CD4-positive, alpha-beta T cell treated with Interferon alpha-2 for 1 hour (primary cell): ENCODE data around the gene RTP3.
A peak's percentile ranks its signal among the peaks of the same experiment; 100 is the strongest.
"Not testable (repeated sequence)": the region's sequence is repeated elsewhere in the genome, so short reads cannot be mapped to it uniquely, and the experiment has no call there.

Source experiments
- DNase-seq, 2 donors: peaks; one replicate each; pipeline ENCODE4 v3.0.0-alpha.2; 2020 to 2022

The RTP3 gene

DNA sequence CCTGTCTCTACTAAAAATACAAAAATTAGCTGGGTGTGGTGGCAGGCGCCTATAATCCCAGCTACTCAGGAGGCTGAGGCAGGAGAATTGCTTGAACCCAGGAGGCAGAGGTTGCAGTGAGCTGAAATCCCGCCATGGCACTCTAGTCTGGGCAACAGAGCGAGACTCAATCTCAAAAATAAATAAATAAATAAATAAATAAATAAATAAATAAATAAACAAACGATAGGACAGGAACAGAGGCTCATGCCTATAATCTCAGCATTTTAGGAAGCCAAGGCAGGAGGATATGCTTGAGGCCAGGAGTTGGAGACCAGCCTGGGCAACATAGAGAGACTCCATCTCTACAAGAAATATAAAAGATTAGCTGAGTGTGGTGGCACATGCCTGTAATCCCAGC lies 24.4 kb downstream of the RTP3 start:
- not testable (repeated sequence) for DNase-seq

DNA sequence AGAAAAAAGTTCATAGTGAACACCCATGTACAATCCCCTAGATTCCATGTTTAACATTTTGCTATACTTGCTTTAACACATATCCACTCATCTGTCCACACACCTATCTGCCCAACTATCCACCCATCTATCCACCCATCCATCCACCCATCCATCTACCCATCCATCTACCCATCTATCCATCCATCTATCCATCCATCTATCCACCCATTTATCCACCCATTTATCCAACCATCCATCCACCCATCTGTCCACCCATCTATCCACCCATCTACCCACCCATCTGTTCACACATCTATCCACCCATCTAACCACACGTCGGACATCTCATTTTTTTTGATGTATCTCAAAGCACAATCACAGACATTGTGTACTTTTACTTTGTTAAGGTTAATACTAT lies 25.8 kb downstream of the RTP3 start:
- DNase-seq = no peak

DNA sequence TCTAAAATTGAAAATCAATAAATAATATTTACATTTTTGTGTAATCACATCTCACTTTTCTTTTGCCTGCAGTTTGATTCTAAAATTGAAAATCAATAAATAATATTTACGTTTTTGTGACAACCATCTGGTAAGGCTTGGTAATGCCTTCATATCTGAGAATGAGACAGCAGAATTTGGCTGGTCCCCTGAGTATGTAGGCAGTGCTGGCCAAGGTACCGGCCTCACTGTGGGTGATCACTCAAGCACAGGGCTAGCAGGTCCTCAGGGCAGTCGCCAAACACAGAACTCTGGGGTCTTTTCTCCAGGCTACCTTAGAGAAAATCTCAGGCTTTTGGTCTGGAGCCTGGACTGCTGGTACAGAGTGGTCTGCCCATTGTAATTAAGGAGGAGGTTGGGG lies 26.2 kb downstream of the RTP3 start:
- no peak for DNase-seq

DNA sequence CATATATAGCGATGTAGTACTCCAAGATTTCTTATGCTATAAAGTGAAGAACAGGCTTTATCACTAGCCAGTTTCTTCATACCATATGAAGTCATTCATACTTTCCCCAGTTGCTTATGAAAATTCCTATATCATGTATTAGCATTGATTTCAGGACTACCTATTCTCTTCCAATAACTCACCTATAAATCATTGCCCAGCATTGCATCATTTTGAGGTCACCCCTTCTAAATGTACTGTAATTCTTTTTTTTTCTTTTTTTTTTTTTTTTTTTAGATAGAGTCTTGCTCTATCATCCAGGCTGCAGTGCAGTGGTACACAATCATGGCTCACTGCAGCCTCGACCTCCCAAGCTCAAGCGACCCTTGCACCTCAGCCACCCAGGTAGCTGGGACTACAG lies 27.1 kb downstream of the RTP3 start:
- DNase-seq = no peak

DNA sequence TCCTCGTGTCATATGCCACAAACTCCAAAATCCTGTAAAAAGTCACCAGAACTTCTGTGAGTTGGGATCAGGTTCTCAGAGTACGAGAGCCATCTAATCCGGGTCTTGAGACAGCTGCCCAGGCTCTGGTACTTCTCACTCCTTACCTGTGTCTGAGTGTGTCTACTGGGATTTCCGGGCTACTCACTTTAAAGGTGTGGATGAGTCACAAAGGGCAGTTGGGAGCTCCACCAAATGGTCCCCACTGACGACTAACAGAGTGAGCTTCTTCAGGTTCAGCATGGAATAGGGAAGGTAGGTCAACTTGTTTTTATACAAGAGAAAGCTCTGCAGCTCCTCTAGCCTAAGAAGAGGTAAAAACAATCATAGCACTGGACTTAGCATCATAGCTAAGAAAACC lies 29.5 kb downstream of the RTP3 start:
- no peak for DNase-seq

DNA sequence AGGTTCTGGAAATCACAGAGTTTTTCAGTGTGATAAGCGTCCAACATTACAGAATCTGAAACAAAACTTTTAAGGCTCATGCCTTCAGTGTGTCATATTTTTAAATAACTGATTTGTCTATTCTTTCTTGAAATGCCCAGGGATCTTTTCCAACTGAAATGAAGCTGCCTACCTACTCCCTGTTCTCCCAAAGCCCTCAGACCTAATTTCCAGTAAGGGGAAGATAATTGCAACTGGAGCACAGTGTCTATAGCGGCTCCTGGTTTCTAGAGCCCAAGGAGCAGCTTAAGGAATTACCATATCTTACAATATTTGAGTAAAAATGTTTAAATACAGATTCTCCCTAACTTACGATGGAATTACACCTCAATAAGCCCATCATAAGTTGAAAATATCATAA lies 35.3 kb downstream of the RTP3 start:
- no peak for DNase-seq

DNA sequence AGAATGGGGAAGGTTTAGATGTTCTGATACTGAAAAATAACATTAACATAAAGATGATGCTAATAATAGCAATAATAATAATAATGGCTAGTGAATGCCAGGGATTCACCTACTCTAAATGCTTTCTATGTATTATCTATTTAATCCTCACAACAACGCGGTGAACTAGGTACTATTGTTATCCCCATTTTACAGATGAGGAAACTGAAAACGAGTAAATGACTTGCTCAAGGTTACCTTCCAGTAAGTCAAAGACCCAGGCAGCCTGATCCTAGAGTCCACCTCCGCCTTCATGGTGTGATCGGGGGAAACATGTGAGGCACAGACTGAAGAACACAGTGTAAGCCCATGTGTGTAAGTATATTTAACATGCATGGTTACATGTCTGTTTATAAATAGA lies 38.0 kb downstream of the RTP3 start:
- no peak for DNase-seq

DNA sequence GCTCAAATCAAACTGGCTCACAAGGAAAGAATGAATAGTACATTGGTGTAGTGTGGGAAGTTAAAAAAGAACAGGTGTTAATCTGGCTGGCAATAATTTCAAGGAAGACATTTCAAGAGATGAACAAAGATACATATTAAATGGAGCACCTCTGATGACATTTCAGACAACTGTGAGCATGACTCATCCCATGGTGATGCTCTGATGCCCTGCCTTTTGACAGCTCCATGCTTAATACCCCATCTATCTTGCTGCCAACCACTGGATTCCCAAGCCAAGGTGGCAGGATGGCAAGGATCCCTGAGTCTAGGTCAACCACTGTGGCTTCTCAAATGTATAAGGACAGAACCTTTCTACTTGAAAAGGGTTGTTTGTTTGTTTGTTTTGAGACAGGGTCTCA lies 39.0 kb downstream of the RTP3 start:
- no peak for DNase-seq

DNA sequence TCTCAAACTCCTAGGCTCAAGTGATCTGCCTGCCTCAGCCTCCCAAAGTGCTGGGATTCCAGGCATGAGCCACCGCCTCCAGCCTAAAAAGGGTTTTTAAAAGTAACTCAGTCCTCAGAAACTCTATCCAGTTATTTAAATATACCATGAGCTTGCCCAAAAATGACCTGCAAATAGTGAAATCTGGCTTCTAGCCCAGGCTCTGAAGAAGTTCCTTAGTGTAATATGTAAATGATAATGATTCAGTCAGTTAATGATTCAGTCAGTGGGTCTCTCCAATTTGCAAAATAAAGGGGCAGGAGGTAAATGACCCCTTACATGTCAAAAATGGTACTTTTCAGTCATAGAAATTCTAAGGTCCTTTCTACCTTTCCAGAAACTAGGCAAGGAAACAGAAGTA lies 39.5 kb downstream of the RTP3 start:
- DNase-seq = no peak

DNA sequence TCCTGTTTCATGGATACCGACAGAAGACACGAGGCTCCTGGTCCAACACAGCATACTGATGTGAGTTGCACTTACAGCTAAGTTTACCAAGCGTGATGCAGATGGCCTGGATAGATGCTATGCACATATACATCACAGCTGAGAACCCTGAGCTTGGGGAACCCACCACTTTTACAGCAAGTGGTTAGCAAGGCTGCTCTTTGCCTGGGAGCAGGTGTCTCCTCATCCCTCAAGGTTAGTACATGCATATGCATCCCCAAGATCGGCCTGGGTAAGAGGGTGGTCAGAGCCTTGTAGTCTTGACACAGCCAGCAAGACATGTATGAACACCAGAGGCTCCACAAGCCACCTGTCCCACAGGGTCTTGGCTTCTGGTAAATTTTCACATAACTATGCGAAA lies 40.0 kb downstream of the RTP3 start:
- no peak for DNase-seq

DNA sequence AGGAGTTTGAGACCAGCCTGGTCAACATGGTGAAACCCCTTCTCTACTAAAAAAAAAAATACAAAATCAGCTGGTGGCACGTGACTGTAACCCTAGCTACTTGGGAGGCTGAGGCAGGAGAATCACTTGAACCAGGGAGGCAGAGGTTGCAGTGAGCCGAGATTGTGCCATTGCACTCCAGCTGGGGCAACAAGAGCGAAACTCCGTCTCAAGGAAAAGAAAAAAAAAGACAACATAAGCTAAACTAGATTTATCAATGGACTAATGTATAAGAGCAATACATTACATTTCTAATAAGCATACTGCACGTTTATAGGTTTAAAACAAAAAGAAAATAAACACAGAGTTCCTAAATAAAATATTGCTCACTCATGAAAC lies 40.6 kb downstream of the RTP3 start:
- DNase-seq = not testable (repeated sequence)

DNA sequence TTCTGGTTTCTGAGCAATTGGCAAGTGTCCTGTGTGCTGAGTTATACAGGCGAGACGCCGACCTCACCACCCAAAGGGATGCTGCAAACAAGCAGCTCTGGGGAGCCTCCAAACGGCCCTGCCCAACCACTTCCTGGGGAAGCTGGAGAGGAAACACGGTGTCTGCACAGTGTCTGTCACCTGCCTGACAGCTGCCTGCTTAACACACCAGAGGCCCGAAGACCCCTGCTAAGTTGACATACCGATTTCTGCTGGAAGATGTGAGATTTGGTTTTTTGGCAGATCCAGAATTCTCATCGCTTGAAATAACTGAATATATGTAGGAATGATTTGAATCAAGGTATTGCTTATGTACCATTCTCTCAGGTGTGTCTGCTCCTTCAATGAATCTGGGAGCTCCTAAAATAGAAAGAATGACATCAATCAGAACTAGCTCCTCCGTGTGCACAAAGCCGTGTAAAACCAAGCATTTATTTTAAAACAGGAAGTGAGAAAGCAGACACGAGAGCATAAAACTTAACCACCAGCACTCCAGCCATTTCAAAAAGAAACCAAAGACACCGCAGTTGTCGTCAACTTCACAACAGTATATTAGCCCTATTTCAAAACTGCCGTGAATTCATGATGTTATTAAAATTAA lies 41.1 kb downstream of the RTP3 start:
- DNase-seq = peak; percentile 83 to 88

DNA sequence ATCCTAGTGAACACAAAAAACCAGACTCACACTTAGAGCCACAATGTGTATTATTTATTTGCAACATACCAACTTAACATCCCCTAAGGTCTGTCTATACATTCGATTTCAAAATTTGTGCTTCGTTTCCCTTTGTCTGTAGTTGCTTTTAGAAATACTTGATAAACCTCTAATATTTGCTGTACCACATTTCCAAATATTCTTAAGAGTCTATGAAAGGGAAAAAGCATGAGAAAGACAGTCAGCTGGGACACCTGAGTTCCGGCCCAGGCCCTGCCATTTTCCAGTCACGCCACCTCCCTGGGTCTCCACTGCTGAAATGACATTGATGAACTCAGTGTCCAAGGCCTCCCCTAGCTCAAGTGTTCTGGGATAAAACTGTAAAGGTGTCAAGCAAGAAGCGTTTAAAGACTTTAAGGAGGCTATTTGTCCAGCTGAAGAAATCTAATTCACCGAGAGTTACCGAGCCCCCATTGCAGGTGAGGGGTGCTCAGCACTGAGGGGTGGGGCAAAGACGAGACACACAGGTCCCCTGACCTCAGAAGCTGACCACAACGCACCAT lies 41.7 kb downstream of the RTP3 start:
- DNase-seq = peak in 1 of 2 donors; percentile 14

DNA sequence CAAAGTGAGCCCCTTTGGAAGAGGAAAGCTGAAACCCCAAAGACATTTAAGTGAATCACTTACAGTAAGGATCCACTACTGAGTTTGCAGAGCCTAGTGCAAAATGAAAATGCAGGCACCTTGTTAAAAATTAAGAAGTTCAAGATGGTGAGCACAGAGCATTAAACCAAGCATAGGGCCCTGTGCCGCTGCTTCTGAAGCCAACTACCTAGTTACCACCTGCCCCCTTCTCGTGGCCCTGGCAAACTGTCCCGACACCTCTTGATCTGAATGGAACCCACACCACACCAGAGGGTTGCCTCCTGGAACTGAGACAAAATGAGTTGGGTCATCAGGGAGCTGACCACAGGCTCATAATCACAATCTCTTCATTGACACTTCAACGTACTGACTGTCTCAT lies 42.8 kb downstream of the RTP3 start:
- DNase-seq = no peak

DNA sequence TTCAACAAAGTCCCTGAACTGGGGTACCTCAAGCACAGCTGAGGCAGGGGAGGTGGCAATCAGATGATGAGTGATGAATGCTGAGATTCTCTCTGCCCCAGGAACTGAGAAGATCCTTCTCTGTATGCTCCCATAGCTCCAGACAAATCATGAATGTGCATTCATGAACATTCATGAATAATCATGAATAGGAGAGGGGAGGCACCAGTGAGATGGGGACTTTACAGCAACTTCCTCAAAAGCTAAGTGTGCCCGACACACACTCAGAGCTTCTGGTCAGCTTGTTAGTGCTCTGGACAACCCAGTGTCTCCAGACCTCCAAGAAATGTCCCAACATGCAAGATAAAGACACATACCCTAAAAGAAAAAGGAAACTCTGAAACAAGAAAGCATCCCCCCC lies 44.1 kb downstream of the RTP3 start:
- DNase-seq = no peak

DNA sequence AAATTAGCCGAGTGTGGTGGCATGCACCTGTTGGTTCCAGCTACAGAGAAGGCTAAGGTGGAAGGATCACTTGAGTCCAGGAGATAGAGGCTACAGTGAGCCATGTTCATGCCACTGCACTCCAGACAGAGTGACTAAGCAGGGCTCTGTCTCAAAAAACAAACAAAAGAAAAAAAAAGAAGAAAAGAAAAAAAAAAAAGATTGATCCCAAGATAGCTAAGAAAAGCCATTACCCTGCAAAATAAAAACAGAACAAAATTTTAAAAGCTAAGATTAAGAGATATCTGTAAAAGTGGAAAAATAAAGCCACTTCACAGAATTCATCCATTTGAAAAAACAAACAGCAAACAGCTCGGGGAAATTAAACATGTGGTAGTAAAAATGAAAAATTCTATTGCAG lies 44.6 kb downstream of the RTP3 start:
- no peak for DNase-seq

DNA sequence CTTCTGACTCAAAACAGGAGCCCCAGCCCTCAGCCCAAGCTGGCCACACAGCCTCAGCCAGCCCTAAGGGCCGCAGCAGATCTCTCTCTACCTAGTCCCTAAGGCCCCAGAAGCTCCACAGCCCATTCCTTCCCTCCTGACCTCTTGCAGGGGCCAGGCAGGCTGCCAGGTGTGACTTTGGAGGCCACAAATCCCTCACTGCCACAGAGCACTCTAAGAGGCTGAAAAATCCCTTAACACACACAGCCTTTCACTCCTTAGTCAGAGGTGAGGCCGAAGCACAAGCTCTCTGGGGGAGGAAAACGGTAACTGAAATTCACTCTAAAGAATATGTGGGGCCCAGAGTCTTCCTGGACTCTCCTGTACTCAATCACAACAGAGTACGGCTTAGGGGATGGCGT lies 45.0 kb downstream of the RTP3 start:
- no peak for DNase-seq

DNA sequence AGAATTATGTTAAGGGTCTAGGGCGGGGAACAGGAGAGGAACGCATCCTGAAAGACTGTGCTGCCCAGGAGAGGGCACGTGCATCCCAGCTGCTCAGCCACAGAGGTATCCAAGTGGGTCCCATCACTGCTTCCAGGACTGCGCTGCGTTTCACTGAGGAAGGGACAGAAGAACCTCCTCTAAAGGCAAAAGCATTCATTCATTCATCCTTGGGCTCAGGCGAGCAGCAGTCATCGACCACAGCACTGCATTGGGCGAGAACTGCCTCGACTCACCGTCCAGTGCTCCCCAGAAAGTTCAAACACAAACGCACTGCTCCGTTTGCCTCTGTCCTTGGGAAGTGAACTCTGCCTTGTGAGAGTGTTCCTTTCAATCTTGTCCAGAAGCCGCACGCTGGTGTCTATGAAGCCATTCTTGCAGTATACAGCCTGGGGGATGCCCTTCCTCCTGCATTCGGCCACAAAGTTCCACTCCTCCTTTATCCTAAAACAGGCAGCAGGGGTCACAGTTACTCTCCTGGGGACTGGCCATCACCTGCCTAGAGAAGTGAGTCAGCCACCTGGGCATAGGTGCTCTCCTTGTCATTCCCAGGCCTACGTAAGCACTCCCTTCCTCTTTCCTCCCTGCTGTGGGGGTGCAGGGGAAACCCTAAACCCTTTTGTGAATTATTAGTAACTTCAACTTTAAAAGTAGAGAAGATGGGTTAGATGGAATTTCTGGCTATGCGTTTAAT lies 47.2 kb downstream of the RTP3 start:
- DNase-seq = no peak

DNA sequence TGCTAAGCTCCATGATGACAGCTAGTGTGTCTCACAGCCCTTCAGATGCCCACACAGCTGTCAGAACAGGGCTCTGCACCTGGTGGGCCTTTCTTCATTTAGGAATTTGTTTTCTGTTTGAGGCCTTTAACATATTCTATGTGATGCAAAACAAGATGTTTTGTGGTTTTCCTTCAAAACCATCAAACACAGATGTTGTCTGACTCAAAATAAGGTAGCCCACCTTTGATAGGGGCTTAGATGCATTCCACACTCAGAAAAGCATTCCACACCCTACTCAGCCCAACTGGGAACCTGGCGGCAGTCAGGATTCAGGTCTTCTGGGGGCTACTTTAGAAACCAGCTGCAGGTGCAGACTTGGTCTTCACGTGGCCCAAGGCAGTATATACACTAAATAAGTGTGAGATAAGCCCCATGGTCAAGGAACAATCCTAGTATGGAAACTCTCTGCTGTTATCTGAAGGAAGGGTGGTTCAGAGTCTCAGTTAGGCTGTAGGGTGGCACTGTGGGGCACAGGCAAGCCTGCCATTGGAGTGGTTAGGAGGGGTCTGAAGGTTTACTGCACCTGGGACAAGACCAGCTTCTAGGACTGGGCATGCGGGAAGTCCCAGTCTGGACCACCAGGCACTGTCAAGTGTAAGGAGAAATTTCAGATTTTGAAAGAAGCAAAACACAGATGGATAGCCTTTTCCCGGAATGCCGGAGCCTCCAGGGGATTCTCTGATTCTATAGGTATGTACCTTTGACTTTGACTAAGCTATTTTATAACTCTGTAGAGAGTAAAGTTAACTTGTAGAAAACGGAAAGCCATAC lies 48.2 kb downstream of the RTP3 start:
- no peak for DNase-seq

DNA sequence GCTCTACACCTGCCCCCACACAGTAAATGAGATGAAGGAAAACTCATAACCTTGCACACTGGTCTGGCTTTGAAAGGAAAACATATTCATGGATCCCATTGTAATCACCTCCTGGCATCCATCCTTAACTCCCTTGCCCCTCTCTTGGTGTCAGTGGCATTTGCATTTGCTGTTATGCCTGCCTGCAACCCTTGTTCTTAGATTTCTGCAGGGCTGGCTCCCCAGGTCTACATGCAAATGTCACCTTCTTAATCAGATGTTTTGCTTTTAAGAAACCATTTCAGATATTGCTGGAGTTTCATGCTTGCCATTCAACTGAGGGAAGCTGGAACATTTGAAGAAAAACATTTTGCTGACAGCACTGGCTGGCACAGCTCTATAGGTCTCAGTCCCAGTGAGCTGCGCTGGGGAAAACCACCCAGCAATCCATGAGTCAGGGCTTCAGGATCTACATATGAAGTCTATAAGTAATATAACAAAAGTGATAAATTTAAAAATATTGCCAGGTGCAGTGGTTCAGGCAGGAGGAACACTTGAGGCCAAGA lies 49.2 kb downstream of the RTP3 start:
- DNase-seq = no peak

DNA sequence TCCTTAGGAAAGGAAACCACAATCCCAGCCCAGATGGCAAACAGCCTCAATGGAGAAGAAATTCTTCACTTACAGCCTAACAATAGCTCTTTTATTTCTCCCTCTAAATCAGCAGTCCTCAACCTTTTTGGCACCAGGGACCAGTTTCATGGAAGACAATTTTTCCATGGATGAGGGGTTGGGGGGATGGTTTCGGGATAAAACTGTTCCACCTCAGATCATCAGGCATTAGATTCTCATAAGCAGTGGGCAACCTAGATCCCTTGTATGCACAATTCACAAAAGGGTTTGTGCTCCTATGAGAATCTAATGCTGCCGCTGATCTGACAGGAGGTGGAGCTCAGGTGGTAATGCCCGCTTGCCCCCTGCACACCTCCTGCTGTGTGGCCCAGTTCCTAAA lies 50.8 kb downstream of the RTP3 start:
- not testable (repeated sequence) for DNase-seq

DNA sequence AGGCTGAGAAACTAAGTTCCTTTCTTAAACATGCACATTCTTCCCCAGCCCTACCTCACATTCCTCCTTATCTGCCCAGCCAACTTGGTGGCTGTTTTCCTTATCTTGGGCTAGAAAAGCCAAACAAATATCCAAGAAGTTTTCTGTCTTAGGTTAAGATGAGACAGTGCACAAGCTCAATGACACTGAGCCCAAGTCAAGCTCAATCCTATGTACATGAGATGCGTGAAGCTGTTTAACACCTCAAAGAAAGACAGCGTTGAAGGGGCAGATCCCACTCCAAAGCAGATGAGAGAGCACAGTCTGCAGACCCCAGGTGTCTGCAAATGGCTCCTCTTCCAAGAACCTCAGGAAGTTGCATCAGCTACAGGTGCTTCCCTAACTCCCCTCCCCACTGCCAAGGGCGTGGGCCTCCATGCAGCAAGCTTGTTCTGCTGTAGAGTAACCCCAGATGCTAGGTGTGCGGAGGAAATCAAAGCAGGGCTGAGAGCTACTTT lies 51.7 kb downstream of the RTP3 start:
- DNase-seq = no peak

DNA sequence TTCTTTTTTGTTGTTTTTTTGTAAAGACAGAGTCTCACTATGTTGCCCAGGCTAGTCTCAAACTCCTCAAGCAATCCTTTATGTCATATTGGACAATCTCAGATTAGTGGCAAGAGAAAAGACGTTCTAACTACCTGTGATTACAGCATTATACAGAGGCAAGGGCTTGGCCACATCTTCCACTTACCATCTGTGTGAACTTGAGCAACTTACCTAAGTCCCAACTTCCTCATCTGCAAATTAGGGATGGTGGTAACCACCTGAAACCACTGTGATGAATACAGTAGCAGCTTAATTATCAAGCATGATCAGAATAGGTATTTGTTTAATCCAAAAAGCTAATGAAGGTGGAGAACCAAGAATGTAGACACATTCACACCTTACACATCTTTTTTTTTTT lies 52.2 kb downstream of the RTP3 start:
- DNase-seq = no peak
